ENCODE data around the gene MAP10.
A peak's percentile ranks its signal among the peaks of the same experiment; 100 is the strongest.
"Not testable (repeated sequence)": the region's sequence is repeated elsewhere in the genome, so short reads cannot be mapped to it uniquely, and the experiment has no call there.

MAP10 gene, protein sequence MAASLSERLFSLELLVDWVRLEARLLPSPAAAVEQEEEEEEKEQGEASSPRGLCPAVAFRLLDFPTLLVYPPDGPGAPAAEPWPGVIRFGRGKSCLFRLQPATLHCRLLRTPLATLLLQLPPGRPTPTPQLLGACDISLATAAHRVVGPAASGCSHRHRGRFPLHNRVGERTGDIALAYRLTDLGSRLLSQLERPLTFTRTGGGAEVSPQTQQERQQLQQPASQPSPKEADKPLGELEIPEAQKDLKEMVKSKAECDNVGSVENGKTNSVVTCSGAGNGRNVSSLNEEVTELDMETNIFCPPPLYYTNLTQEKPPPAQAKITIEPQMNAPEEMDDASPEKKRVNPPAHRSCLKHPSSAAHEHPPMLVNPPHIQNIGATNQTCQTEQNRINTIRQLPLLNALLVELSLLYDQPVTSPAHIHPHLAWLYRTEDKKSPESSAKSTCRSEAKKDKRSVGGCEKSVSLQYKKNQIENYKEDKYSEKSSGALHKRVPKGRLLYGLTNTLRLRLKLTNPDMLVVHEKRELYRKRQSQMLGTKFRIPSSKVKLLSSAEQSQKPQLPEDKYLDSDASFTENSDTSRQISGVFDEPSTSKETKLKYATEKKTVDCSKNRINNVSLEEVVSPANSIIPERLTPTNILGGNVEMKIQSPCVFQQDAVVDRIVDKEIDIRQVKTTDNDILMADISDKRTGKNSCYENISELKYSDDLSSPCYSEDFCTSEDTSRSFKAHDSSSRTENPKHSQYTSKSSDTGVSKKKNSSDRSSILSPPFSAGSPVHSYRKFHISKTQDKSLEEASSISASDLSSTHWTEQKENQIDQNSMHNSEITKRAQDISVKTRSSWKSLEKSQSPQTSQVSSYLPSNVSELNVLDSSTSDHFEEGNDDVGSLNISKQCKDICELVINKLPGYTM

DNA sequence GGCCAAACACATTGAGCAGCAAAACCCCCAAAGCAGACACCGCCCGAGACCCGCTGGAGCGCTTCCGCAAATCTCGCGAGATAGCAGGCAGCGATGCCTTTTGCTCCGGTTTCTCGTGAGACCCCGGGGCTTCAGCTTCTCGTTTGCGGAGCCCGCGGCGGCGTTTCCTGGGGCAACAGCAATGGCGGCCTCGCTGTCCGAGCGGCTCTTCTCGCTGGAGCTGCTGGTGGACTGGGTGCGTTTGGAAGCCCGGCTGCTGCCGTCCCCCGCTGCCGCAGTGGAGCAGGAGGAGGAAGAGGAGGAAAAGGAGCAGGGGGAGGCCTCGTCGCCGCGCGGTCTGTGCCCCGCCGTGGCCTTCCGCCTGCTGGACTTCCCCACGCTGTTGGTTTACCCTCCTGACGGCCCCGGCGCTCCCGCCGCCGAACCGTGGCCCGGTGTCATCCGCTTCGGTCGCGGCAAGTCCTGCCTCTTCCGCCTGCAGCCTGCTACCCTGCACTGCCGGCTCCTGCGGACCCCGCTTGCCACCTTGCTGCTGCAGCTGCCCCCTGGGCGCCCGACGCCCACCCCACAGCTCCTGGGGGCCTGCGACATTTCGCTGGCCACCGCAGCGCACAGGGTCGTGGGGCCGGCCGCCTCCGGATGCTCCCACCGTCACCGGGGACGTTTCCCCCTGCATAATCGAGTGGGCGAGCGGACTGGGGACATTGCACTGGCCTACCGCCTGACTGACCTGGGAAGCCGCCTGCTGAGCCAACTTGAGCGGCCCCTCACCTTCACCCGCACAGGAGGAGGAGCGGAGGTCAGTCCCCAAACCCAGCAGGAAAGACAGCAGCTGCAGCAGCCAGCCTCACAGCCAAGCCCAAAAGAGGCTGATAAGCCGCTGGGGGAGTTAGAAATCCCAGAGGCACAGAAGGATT, at the start of gene MAP10:
MAP10 (plus strand) TSS at position 148 of the 917 bp plus-strand sequence; CDS start at position 182, 34 bp downstream.
- peak in 52 of 56 donors; percentile 7 to 79 (median 41) for DNase-seq

DNA sequence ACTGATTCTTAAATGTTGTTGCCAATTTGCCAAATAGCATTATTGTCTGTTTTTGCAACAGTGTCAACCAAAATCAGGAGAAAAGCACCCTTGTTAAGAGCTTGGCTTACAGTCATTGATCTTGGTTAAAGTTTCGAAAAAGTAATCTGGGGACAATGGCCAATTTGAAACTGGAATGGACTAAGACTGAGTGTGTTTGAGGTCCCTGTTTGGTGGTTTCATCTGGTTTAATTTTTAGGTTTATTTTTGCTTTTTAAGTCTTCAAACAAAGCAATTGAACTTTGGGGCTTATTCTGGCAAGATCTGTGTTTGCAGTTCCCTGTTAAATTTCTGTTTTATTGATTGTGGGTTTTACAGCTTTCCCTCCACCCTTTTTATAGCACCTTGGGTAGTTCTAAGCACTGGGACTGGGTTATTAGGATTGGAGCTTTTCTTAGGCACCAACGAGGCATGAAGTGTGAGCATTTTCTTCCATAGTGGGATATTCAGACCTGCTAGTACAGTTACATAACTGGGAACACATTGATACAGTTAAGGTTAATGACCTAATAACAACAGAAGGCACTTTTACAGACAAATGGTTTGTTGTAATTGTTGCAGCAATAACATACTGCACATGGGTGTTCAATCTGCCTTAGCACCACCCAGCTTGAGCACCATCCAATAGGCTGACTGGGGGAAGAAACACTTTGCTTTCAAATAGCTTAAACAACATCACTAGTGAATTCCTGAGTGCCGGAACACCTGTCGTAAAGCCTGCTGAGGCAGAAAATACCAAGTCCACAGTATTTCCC, 40.6 kb upstream of the MAP10 start:
- no peak for DNase-seq

DNA sequence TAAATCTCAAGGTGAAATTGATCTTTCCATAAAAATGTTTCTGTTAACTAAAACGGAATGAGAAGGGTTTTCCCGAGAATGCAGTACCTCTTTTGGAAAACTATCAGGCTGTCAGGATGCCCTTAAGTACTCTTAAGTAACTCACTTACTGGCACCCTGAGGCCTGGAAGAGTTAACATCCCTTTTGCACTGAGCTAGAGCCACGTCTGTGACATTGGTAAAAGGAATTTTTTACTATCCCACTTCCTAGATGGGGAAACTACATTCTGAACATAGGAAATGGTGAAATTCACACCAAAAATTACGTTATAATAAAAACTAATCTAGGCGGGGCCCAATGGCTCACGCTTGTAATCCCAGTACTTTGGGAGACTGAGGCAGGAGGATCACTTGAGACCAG, 39.7 kb upstream of the MAP10 start:
- no peak for DNase-seq

DNA sequence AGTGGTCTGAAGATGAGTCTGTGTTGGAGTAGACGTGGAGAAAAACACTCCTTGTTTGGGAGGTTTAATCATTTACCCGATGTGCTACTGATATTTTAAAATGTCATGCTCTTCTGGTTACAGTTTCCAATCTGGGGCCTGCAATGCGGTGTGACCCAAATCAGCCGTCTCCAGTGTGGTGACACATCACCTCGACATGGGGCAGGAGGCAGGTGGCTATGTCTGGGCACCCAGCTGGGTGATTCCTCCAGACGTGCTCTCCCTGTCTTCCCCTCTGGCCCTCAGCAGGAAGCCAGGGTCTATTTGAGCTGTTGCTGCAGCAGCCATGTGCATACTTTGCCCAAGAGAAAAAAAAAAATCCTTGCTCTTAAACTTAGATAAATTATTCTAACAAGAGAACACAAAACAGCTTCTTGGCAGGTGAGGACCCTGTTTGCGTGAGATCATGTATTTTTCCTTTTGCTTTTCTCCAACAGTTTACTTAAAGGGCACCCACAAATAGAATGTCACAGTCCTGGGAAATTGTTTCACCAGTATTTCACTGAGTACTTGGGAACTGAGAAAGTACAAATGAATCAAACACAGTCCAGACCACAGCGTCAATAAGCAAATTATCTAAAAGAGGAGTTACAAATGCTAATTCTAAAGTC, 38.9 kb upstream of the MAP10 start:
- no peak for DNase-seq

DNA sequence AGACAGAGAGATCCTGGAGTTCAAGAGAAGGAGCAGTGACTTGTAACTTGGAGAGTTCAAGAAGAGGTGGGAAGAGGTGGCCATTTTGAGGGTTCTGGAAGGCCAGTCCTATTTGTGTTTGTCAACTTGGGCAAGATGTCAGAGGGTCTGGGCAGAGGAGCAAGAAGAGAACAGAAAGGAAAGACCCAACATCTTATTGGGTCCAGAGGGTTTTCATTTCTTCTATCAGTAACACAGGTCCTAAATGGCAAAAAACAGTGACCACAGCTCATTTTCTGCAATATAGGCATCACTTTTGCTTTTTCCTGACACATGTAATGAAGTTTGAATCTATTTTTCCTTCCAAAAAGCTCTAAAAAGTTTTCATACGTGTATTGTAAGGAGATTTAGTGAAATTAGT, 38.3 kb upstream of the MAP10 start:
- no peak for DNase-seq

DNA sequence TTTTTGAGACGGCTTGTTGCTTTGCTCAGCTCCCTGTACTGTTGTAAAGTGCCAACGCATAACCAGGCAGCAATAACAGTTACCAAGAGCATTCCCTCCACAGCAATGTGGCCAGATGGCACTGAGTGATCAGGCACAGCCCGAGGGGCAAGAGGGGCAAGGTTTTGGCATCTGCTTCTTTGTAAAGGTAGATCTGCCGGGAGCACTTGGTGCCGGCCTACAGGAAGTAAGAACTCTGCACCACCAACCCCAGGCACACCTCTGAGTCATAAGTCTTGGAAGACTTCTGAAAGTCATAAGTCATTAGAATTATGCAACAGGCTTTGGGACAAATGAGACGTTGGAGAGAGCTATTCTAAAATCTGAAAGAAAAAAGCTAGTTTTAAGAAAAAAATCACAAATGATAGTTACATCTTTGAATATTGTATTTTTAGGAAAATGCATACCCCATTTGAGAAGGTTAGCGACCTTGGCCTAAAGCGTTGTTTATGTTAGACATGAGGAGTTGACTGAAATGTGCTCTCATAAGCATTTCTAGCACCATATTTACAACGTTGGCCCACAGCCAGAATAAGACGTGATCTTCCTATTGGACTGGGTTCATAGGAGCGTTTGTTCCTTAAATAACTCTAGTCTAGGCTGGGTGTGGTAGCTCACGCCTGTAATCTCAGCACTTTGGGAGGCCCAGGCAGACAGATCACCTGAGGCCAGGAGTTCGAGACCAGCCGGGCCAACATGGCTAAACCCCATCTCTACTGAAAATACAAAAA, 37.7 kb upstream of the MAP10 start:
- DNase-seq, result no peak

DNA sequence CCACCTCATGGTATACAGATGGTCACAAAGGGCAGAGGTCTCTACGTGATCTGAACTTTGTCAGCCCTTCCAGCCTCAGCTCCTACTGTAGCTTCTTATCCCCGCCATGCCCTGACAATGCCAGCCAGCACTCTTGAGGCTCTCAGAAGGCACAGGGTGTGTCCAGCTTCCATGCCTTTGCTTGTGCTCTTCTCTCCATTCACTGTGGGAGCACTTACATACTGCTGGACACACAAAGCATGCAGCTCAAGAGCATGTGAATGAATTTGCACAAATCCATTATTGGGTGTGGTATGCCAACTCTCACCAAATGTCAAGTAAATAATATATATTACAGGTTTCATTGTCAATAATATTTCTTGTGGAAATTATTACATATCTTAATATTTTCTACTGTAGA, 36.4 kb upstream of the MAP10 start:
- no peak for DNase-seq

DNA sequence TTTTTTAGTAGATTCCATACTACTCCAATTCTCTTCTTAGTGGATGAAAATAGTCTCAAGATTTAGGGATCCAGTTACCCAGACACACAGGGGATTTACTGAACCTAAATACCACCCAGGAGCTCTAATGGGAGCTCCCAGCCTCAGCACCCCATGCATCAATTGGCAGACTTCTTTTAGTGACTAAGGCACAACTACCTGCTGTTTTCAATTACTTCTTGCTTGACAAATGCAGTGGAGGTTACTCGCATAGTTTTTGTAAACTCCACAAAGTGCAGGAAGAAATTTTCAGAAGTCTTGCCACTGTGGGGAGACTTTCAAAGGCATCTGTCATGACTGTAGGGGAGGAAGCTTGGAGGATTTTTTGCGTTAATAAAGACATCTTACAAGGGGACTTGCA, 35.5 kb upstream of the MAP10 start:
- no peak for DNase-seq

DNA sequence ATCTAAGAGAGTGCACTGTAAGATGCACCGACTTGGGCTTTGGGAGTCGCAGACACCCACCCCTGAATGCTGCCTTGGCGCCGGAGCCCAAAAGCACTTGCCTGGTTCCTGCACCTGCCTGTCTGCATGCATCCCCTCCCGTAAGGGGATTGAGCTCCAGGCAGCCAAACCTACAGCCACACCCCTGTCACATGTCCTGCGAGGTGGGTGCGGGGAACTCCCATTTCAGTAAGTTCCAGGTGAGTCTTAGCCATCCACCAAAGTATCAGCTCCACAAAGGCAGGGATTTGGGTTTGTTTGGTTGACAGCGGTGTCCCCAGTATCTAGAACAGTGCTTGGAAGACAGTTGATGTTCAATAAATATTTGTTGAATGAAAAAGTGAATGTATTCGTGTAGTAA, 31.5 kb upstream of the MAP10 start:
- no peak for DNase-seq

DNA sequence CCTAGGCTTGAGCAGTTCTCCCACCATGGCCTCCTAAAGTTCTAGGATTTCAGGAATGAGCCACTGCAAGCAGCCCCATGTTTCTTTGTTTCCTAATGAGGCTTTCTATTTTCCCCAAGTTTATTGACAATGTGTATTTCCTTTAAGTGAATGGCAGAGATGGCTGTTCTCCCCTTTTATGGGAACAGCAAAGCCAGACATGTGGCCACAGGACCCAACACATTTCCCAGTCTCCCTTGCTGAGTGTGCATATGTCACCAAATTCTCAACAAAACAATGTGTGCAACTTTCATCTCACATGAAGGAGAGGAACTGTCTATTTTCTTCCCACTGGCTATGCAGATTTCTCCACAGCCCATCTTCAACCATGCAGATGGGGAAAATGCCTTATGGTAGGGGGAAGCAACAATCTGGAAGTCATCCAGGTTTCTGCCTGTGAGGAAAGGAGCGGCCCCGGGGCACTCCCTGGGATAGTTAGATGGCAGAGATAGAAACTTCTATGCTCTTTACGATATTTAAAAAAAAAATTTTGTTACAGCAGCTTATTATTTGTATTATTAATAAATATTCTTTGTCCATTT, 28.6 kb upstream of the MAP10 start:
- no peak for DNase-seq

DNA sequence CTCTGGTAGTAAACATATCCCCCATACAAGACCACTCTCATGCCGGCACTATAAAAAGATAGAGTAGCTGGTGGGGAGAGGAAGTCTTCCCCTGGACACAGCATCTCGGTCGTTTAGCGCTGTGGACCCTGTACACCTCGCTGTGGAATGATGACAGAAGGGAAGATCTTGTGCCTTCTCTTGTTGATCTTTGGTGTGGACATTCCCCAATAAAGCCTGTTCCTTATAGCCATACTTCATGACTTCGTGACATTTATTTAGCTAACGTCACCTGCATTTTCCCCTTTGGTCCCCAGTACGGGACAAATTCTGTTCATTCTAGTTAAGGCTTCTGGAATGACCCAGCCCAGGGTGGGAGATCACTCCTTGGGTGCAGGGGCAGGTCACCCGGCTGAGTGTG, 24.9 kb upstream of the MAP10 start:
- DNase-seq, result no peak

DNA sequence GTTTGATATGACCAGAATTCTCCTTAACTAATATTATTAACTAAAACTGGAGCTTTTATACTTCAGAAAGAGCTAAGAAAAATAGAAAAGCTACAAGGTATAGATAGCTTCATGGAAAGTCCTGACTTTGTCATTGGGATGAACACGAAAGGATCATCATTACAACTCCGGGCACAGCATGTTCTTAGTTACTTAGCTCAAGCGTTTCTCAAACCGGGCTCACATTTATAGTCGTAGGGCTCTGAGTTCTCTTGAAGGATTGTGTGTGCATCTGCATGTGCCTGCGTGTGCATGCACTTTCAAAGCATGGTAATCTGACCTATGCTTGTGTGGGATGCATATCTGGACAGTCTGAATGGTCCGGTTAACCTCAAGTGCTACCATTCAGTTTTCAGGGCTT, 20.4 kb upstream of the MAP10 start:
- DNase-seq, result no peak

DNA sequence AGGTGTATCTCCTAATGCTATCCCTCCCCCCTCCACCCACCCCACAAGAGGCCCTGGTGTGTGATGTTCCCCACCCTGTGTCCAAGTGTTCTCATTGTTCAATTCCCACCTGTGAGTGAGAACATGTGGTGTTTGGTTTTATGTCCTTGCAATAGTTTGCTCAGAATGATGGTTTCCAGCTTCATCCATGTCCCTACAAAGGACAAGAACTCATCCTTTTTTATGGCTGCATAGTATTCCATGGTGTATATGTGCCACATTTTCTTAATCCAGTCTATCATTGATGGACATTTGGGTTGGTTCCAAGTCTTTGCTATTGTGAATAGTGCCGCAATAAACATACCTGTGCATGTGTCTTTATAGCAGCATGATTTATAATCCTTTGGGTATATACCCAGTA, 19.6 kb upstream of the MAP10 start:
- DNase-seq, result not testable (repeated sequence)

DNA sequence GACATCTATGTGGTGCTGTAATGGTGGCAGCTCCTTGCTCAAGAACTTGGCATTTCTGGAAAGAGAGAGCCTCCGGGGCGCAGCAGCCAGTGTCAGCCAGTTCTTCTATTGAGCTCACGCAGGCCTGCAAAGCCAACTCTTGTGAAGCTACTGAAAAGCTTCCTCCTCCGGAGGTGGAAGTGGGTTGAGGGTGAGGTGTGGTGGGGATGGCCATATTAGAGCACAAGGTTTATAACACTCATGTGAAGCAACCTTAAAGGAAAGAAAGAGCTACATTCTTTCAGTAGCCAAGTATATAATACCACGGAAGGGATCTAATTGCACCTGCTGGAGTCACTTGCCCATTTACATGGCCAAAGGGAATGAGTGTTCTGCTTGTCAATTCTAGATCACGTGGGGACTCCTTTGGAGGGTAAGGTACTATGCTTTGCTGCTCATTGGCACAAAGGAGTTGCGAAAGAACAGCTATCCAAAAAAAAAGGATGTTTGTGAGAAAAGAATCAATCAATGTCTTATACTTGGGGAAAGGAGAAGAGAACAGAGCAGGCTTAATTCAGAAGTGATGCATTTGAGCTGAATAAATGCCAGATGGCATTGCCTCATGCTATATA, 18.3 kb upstream of the MAP10 start:
- DNase-seq, result no peak

DNA sequence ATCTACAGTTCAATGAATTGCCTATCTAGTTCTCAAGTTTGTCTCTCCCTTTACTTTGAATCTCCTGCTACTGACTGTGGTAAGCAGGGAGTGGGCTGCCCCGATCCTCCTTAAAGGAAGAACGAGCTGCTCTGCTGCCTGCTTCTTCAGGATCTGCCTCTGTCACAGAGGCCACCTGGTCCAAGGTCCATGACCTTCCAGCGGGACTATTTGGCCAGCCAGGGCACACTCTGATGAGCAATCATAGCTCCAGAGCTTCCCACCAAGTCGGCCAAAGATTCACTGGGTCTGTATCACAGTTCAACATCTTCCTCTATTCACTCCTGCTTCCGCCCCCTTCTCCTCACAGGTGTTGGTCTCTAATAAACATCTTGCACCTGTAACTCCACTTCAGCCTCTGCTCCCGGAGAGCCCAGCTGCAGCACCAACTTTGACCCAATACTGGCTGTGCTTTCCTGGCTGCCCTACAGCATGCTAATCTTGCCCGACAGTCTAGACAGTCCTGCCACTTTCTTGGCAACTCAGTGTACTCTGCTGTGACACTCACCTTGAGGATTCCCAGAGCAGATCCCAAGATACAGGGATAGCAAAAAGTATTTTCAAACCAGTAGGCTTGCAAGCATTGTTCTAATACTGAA, 16.9 kb upstream of the MAP10 start:
- DNase-seq, result no peak

DNA sequence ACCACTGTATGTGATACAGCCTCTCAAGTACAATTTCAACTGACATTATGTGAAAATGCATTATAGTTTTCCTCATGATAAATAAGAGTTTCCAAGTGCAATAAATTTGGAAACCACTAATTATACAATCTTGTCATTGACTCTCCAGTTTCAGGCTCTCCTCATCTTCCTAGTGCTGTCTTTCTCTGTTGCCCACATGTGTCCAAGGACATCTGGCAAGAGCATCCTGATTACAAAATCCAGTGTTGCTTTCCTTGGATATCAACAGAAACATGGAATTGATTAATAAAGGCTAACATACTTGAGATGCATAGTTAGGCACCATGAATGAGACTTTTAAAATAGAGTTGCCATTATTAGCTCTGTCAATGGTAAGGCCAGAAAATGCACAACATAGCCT, 15.6 kb upstream of the MAP10 start:
- no peak for DNase-seq

DNA sequence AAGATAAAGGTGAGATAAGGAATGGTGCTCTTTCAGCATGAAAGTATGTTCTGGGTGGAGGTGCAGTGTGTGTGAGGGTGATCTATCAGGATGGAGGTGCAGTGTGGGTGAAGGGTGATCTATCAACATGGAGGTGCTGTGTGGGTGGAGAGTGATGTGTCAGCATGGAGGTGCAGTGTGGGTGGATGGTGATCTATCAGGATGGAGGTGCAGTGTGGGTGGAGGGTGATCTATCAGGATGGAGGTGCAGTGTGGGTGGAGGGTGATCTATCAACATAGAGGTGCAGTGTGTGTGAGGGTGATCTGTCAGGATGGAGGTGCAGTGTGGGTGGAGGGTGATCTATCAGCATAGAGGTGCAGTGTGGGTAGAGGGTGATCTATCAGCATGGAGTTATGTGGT, 12.3 kb upstream of the MAP10 start:
- DNase-seq, result no peak

DNA sequence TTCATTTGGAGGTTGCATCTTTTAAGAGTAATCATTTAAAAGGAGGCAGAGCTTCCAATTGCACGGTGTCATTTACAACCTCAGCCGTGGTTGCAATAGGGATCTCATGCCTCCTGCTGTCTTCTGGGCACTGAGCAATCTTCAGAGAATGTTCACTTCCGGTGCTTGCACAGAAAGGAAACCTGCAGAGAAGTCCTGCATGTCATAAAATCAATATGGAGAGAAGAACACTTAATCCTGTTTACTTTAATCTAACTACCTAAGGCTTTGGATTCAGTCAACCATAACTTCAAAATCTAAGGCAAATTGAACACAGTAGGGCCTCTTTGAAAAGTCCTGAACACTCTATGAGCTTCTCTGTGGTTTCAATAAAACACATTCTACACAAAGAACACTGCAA, 11.3 kb upstream of the MAP10 start:
- no peak for DNase-seq
